ENCODE data around the gene CRYGS.
A peak's percentile ranks its signal among the peaks of the same experiment; 100 is the strongest.
"Not testable (repeated sequence)": the region's sequence is repeated elsewhere in the genome, so short reads cannot be mapped to it uniquely, and the experiment has no call there.

Gene CRYGS

DNA sequence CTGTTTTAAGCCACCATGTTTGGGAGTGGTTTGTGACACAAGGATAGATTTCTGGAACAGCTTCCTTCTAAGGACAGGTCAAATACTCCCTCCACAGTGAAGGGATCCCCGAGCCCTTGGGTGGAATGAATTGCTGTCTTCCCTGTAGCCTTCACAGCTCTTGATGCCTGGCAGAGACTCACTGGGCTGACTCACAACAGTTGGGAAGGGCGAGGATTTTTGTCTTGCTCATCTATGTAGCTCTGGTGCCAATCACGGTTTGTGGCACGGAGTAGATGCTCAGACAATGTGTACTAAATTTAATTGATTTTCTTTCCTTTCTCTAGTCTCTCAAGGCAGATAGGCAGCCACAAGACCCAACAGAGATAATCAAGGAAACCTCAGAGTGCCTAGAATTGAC, 27.0 kb downstream of the CRYGS start:
- DNase-seq = no peak

DNA sequence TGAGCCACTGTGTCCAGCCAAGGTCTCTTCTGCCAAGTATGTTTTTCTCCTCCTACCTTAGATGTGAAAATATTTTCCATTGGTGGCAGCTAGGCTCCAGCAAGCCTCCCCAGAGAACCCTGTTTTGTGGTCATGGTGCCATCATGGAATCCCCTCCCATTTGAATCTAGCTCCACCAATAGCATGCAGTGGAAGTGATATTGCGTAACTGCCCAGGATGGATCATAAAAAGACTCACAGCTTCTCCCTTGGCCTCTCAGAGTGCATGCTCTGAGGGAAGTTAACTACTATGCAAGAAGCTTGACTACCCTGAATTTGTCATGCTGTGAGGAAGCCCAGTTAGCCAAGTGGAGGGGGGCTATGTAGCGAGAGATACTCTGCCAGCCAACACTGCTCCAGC, 27.5 kb downstream of the CRYGS start:
- DNase-seq = no peak

DNA sequence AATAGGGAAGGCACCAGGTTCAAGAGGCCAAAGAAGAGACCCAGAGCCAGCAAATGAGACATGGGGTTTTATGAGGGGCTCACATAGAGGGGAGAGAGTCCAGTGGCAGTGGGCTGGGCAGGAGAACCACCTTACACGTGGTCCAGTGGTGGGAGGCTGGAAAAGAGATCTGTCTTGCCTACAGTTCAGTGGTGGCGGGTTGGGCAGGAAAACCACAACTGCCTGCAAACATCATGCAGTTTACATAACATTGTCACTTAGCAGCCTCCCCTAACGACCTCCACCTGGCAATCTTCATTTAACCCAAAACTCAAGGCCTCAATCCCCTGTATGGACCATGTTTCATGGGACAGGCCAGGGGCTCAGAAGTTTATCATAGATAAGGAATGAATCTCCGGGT, 29.1 kb downstream of the CRYGS start:
- DNase-seq = no peak

DNA sequence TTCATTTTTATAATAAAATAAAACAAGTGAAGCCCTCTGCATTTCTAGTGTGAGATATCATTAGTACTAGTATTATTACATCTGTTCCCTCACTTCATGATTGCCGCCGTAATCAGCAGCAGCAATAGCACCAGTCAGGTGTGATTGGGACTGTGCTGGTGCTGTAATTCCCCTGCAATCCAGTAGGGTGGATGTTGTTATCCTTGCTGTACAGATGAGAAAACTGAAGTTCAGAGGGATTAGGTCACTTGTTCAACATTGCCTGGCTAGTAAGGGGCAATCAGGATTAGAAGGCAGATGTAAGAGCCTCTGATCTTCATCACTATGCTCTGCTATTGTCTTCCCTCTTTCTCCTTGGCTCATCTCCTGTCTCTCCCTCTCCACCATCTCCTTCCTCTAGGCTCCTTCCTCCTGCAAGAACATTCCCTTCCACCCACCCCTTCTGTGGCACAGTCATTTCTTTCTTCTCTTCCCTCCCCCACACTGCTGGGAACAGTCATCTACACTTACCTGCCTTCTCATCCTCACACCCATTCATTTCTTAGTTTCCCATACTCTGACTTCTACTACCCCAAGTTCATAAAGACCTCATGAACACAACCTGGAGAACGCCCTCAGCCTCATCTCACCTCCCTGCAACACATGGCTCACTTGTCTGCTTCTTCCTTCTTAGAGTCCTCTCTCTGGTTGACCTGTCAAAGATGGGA, 29.7 kb downstream of the CRYGS start:
- peak; percentile 44 for DNase-seq

DNA sequence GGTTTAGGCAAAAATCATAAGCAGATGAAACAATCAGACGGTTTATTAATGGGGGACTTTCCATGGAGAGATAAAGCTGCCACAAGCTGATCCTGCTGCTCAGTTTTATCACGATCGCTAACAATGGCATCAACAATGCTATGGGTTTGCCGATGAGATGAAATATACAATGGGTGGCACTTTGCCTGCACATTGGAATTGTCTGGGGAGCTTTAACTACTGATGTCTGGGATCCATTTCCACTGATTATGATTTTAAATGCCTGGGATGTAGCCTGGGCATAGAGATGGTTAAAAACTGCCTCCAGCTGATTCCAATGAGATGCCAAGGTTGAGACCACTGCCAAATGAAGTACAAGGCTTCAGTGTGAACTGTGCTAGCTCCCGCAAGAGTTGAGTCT, 30.8 kb downstream of the CRYGS start:
- no peak for DNase-seq

DNA sequence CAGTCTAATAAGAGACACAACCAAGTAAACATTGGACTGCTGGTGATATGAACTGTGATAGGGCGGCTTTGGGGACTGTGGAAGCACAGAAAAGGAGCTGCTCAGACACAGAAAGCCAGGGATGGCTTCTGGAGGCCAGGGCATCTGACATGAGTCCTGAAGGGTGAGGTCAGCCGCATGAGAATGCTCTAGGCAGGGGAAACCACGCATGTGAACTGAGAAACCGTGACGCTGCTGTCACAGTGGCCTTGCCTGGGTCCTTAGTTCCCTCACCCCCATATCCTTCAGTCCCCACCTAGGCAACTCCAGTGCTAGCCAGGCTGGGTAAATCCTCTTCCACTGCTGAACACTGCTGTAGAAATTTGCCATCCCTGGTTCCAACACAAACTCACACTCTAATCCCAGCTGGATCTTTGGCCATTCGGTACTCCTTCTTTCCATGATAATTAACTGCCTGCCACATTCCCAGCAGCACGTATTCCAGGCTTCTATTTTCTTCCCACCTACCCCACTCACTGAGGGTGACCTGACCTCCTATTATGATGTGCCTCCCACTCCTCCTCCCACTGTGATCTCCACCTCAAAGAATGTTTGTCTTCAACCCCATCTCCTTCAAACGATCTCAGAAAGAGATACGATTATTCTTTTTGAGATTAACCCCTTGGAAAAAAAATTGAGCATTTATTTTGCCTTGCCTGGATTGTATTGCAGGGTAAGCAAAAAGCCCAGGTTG, 31.4 kb downstream of the CRYGS start:
- DNase-seq = no peak

DNA sequence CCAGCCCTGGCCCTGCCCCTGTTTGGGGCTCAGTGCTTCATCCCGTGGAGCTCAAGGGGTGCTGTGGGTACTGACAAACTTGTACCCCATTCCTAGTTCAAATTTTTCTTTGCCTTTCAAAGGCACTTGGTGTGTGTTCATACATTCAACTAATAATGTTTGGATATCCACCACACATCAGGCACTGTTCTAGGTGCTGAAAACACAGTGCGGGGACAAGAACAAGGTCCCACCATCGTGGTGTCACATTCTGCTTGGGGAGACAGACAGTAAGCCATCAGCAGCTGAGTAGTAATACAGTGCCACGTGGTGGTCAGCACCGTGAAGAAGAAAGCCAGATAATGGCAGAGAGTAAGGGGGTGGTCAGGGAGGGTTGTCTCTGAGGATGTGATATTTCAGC, 32.5 kb downstream of the CRYGS start:
- DNase-seq = no peak

DNA sequence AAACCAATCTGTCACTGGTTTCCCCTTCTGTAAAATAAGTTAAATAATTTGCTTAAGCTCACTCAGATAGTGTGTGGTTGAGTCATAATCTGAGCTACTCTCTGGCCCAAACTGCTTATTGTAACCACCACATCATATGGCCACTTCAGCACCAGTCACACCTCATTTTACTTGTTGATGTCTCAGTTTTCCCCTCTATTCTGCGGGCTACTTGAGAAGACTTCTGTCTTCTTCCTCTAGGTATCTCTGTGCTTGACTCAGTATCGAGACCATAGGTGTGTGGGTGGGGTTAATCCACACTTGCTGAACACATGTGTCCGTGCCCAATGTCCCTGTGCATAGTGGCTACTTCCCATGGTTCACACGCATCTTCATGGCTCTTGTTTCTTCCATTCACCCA, 32.9 kb downstream of the CRYGS start:
- DNase-seq = peak; percentile 36

DNA sequence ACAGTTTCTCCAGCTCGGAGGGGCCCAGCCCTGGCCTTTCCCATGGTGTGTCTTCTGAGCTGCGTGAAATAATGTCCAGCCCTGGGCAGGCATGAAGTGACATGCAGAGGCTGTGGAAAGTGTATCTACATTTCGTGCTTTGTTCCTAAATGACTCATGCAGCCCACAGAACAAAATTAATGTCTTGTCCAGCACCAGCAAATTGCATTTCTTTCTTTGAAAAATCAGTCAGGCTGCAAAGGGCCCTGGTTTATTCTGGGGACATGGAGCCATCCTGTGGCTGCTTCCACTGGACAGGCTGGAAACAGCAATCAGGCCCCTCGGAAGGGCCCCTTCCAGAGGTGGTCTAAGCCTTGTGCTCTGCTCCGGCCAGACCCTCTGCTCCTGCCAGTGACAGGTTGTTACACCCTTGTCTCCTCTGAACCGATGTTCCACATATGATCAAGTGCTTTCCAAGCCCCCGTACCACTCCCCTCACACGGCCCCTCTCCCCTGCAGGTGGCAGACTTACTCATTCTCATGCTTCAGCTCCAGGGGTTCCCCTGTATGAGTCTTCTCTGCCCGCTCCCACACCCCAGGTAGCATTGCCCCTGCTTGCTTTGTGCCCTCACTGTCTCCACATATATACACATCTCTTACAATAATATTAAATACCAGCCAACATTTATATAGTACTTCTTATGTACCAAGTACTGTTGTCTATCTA, 33.7 kb downstream of the CRYGS start:
- DNase-seq = no peak

DNA sequence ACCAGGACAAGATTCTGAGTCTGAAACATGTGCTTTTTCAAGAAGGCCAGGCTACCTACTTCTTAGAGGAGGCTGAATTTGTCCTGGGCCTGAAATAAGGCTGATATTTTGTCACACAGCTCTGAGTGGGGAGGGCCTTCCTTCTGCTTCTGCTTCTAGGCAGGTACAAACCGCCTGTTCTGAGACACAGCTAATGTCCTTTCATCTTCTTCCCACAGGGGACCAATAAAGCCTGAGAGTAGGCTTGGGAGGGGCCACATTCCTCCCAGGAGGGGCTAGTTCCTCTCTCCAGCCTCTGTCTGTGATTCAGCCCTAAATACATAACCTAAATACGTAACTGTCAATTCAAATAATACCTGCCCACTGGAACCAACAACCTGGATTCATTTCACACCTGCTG, 34.8 kb downstream of the CRYGS start:
- DNase-seq = no peak

DNA sequence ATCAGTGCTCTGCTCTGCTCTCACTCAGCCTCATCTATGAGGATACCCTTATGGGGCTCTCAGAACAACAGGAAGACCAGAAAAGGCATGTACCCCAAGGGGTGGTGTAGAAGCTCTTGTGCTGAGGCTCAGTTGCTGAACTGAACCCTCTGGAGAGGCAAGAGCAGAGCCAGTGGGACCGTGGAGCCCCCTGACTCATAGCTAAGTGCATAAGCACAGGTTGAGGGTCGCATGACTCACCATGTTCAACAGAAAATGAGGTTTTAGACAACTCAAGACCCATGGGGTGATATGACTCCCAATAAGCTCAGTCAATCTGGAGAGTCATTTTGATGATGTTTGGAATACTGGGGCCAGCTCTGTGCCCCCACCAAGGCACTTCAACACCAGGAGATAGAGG, 37.3 kb downstream of the CRYGS start:
- DNase-seq = peak; percentile 43

DNA sequence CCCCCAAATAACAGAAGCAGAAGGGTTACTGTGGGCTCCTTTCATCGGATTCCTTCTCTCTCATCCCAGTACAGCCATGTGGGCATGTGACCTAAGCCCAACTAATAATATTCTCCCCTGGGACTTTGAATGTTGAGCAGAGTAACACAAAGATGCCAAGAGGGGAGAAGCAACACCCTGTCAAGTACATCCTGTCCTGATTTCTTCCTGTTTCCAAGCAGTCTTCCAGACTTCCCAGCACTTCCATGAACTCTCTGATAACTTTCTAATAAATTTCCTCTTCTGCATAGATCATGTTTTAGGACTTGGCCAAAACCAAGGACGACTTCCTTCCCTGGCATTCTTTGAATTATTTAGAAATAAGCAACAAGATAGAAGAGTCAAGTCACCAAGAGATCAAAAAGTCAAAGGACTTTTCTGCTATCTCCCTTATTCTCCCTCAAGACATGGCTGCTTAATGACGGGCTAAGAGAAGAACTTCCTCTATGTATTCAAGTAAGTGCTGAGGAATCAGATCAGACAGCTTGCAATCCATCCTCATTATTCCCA, 37.9 kb downstream of the CRYGS start:
- DNase-seq = no peak

DNA sequence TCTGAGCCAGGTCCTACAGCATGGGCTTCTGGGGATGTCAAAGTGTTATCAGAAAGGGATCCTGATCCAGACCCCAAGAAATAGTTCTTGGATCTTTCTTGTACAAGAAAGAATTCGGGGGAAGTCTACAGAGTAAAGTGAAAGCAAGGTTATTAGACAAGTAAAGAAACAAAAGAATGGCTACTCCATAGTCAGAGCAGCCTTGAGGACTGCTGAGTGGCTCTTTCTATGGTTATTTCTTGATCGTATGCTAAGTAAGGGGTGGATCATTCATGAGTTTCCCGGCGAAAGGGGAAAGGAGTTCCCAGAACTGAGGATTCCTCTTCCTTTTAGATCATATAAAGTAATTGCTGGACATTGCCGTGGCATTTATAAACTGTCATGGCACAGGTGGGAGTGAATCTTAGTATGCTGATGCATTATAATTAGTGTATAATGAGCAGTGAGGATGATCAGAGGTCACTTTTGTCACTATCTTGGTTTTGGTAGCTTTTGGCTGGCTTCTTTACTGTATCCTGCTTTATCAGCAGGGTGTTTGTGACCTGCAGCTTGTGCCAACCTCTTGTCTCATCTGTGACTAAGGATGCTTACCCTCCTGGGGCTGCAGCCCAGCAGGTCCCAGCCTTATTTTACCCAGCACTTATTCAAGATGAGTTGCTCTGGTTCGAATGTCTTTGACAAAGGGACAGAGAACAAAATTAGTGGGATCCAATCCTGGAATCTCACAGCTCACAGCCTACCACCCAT, 41.0 kb downstream of the CRYGS start:
- DNase-seq = no peak

DNA sequence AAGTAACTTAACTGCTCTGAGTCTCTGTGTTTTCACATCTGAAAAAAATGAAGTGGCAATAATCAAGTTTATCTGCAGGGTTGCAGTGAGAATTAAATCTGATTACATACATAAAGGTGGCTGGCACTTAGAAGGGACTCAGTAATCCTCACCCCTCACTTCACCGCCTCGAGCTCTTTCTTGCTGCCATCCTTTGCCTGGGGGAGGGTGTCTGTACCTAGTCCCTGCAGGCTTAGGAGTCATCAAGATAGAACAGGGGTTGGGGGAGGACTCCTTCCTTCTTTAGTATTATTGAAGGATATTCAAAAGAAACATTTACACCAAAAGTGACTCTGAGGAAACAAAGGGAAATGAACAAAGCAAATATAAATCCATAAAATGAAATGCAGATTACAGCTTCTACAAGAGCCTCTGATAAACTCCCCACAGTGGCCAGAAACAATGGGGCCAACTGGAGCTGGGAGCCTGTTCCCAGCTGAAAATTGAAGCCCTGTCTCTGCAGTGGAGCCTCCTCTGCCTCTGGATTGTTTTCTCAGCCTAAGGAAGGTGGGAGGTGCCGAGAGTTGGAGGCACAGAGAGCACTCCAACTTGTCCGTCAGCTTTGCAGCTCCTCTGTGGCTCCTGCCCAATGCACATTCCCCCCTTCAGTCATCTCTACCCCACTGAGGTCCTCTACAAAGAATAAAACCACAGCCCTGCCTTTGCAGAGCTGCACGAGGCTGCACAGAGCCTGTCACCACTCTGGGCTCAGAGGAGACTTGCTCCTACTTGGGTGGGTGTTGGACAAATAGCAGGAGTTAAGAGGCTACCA, 41.8 kb downstream of the CRYGS start:
- DNase-seq = no peak

DNA sequence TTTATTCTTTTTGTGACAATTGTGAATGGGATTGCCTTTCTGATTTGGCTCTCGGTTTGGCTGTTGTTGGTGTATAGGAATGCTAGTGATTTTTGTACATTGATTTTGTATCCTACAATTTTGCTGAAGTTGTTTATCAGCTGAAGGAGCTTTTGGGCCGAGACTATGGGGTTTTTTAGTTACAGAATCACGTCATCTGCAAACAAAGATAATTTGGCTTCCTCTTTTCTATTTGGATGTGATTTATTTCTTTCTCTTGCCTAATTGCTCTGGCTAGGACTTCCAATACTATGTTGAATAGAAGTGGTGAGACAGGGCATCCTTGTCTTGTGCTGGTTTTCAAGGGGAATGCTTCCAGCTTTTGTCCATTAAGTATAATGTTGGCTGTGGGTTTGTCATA, 44.2 kb downstream of the CRYGS start:
- DNase-seq = not testable (repeated sequence)

DNA sequence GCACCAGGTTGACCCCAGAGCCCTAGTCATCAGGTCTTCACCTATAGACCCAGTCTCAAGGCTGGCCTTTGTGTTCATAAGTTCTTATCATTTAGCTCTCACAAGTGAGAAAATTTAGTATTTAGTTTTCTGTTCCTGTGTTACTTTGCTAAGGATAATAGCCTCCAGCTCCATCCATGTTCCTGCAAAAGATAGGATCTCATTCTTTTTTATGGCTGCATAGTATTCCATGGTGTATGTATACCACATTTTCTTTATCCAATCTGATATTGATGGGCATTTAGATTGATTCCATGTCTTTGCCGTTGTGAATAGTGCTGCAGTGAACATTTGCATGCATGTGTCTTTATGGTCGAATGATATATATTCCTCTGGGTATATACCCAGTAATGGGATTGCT, 46.2 kb downstream of the CRYGS start:
- DNase-seq = not testable (repeated sequence)

DNA sequence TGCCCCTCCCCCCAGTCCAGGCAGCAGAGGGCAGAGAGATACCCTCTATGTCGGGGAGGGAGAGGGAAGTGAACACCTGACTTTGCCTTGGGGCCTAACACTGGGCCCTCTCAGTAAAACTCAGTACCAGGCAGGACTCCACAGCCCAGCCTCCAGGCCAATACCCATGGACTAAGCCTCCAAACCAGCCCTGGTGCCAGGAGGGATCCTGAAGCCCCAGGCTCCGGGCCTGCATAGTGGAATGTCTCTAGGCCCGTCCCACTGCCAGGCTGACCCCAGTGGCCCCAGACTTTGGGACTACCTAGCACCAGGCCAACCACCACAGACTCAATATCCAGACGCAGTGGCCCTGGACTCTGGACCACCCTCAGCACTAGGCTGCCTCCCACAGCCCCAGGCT, 46.6 kb downstream of the CRYGS start:
- DNase-seq = no peak

DNA sequence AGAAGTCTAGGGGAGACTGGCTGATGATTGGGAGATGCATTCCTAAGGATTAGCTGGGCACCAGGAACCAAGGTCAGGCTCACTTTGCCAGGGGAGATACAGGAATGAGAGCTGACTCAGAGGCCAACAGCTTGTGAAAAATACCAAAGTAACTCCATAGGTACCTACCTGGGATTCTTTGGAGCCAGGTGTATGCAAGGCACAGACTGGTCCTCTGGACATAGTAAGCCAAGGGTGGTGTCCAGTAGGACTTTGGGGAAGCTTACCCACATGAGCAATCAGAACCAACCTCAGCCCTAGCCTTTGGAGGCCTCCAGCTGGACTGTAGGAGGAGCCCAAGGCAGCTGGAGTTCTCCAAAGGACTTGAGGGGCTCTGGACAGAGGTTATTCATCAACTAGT, 47.5 kb downstream of the CRYGS start:
- no peak for DNase-seq

DNA sequence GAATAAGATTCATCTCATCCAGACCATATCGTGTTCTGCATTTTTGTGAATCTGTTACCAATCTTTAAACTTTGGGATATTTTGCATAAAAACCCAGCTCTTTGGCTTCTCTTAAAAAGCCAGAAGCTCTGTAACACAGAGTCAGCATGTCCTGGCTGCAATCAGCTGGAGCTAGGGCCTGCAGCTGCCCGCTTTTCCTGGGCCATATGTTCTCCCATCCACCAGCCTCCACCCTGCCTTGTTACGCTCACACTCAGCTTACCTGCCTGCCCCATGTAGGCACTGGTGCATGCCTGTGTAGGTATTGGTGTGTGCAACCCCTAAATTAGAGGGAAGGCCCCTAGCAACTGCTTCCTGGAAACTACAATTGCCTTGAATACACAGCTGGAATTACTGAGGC, 48.2 kb downstream of the CRYGS start:
- no peak for DNase-seq

DNA sequence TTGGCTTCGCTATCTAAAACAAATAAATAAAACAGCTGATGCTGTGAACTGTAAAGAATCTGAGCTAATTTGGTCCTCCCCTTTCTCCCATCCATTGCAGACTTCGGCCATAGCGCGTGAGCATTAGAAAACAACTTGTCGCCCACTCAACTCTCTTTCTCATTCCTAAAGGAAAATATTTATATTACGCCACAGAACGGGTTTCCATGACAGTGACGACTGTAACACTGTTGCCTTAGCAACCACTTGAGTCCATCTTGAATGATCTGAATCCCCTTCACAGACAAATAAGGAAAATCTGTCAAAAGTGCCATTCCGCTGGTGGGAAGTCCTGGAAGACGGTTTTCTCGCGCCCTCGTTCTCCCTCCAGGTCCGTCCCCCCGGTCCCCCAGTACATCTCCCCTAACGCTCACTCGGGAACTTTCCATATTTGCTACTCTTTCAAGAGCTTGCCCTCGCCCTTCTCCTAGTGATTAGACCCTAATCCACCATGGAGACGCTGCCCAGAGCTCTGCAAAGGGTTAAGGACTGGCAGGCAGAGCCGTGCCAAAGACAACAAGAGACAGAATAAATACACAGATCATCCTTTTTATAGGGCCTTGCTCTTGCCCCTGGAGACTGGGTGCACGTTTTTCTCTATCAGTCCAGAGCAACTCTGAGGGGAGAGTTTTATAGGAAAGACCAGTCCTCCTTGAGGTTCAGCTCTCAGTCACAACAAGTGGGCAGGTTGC, 50.5 kb downstream of the CRYGS start:
- DNase-seq = no peak

DNA sequence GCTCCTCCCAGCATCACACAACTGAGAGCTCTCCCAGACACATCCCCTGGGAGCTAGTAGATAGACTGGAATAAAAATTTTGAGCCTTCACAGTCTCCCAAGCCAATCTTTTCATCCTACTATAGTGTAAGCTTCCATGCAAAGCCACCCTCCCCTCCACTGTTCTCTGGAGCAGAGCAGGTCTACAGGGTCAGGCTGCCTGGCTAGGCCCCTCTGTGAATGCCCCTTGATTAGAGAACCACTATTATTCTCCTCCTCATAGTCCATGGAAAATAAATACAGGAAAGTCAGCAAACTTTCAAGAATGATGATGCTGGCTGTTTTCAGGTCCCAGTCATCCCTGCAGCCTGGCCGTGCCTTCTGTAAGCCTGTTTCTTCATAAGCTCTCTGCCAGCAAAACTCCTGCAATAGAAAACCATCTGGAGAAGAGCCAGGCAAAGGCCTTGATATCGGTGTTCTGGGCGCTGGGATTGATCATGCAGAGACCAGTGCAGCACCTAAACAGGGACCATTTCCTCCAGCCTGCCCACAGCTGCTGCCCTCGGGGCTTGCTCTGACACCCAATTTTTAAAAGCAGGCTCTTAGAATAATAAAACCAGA, 51.7 kb downstream of the CRYGS start:
- DNase-seq = no peak
